T1000 (cell line): ENCODE measurements around the gene C12orf56.
"Not testable (repeated sequence)": the region's sequence is repeated elsewhere in the genome, so short reads cannot be mapped to it uniquely, and the experiment has no call there.

ENCODE experiments used
- DNase-seq: peaks from one replicate; lab custom pipeline; 2025; ENCODE audit warnings: mixed read lengths; lab: John Stamatoyannopoulos, UW

The C12orf56 gene

GRCh38 chr12:64387197-64387816 lies 3.3 kb downstream of the C12orf56 start:
- DNase-seq = no peak

GRCh38 chr12:64385468-64385867 lies 5.1 kb downstream of the C12orf56 start:
- no peak for DNase-seq

- DNase-seq = no peak
Measured at GRCh38 chr12:64385019-64385418, 5.5 kb downstream of the C12orf56 start.

GRCh38 chr12:64383675-64384074 lies 6.9 kb downstream of the C12orf56 start:
- no peak for DNase-seq

- no peak for DNase-seq
Measured at GRCh38 chr12:64362721-64363305, 27.7 kb downstream of the C12orf56 start.

- DNase-seq = not testable (repeated sequence)
Measured at GRCh38 chr12:64361173-64361572, 29.4 kb downstream of the C12orf56 start.

- not testable (repeated sequence) for DNase-seq
Measured at GRCh38 chr12:64356209-64356608, 34.3 kb downstream of the C12orf56 start.

- DNase-seq = no peak
Measured at GRCh38 chr12:64352181-64352580, 38.4 kb downstream of the C12orf56 start.

- DNase-seq = no peak
Measured at GRCh38 chr12:64351265-64351664, 39.3 kb downstream of the C12orf56 start.

GRCh38 chr12:64347630-64348029 lies 42.9 kb downstream of the C12orf56 start:
- no peak for DNase-seq

GRCh38 chr12:64344631-64345030 lies 45.9 kb downstream of the C12orf56 start:
- not testable (repeated sequence) for DNase-seq

- DNase-seq = not testable (repeated sequence)
Measured at GRCh38 chr12:64340546-64340945, 50.0 kb downstream of the C12orf56 start.

GRCh38 chr12:64335886-64336466 lies 54.6 kb downstream of the C12orf56 start:
- no peak for DNase-seq

GRCh38 chr12:64332938-64333337 lies 57.6 kb downstream of the C12orf56 start:
- no peak for DNase-seq

GRCh38 chr12:64332296-64332695 lies 58.3 kb downstream of the C12orf56 start:
- no peak for DNase-seq

GRCh38 chr12:64329031-64329710 lies 61.4 kb downstream of the C12orf56 start:
- DNase-seq = not testable (repeated sequence)

GRCh38 chr12:64325055-64325454 lies 65.5 kb downstream of the C12orf56 start:
- no peak for DNase-seq

GRCh38 chr12:64323476-64324225 lies 66.9 kb downstream of the C12orf56 start:
- DNase-seq = no peak

GRCh38 chr12:64323006-64323405 lies 67.6 kb downstream of the C12orf56 start:
- DNase-seq = no peak

GRCh38 chr12:64320611-64321010 lies 69.9 kb downstream of the C12orf56 start:
- no peak for DNase-seq

- not testable (repeated sequence) for DNase-seq
Measured at GRCh38 chr12:64319540-64320225, 70.9 kb downstream of the C12orf56 start.

GRCh38 chr12:64318605-64319004 lies 72.0 kb downstream of the C12orf56 start:
- DNase-seq = no peak
